ENCODE data around the gene SCGB2A2.

Gene SCGB2A2

DNA sequence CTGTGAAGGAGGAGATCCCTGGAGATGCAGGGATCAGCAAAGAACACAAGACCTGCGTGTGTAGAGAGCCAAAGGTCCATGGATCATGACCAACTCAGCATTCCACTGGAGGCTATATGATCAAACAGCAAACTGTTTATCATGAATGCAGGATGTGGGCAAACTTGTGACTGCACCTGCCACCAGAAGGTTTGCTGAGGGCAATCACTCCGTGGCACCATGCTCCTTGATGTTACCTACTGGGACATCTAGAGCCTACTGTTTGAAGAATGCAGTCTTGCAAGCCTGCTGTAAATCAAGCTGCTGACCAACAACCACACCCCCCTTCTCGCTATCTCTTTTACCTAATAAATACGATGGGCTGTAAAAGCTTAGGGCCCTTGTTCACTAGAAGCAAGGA, 18.3 kb upstream of the SCGB2A2 start:
- peaks cover 10 to 16% of the 10 kb centered on the region in 2 donors for H3K9me3 ChIP-seq (ENCODE audit: control insufficient read depth in 2 of 2, low read length in 2 of 2)
- H3K4me1 ChIP-seq (ENCODE audit: control insufficient read depth in 2 of 2, insufficient read depth in 2 of 2, low read length in 2 of 2), result no peaks in the 10 kb centered on the region
- H3K27me3 ChIP-seq (ENCODE audit: control insufficient read depth in 2 of 2, insufficient read depth in 2 of 2, low read length in 2 of 2), result peaks cover 0 to 3% of the 10 kb centered on the region in 2 donors
- H3K4me3 ChIP-seq (ENCODE audit: low read length in 2 of 2), result no peak overlapping the region
- H3K36me3 ChIP-seq (ENCODE audit: control insufficient read depth in 2 of 2, insufficient read depth in 2 of 2, low read length in 2 of 2), result no peaks in the 10 kb centered on the region
- no peak overlapping the region for H3K9ac ChIP-seq (ENCODE audit: low read depth in 1 of 2, low read length in 2 of 2)
- H3K27ac ChIP-seq (ENCODE audit: low read depth in 2 of 2, low read length in 2 of 2), result no peak overlapping the region

DNA sequence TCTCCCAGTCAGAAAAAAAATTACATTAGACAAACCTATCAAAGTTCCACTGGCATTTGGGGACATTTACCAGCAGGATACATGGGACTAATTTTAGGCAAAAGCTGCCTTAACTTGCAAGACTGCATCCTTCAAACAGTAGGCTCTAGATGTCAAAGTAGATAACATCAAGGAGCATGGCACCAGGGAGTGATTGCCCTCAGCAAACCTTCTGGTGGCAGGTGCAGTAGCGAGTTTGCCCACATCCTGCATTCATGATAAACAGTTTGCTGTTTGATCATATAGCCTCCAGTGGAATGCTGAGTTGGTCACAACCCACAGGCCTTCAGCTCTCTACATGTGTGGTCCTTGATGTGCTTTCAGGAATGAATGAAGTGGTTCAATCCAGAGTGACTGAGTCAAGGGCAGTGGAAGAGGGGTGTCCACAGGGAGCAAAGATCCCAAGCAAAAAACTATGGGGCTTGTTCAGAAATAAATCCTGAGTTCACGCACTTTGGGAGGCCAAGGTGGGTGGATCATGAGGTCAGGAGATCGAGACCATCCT, 15.9 kb upstream of the SCGB2A2 start:
- Histone ChIP-seq H3K4me3 (ENCODE audit: low read length in 2 of 2) (no peak overlapping the region), H3K4me1 (ENCODE audit: control insufficient read depth in 2 of 2, insufficient read depth in 2 of 2, low read length in 2 of 2) (no peaks in the 10 kb centered on the region)

GRCh38 chr11:62256281-62256680, 13.7 kb upstream of the SCGB2A2 start:
- Histone ChIP-seq H3K36me3 (ENCODE audit: control insufficient read depth in 2 of 2, insufficient read depth in 2 of 2, low read length in 2 of 2) (no peaks in the 10 kb centered on the region), H3K4me1 (ENCODE audit: control insufficient read depth in 2 of 2, insufficient read depth in 2 of 2, low read length in 2 of 2) (no peaks in the 10 kb centered on the region), H3K4me3 (ENCODE audit: low read length in 2 of 2) (no peak overlapping the region), H3K27ac (ENCODE audit: low read depth in 2 of 2, low read length in 2 of 2) (no peak overlapping the region), H3K9ac (ENCODE audit: low read depth in 1 of 2, low read length in 2 of 2) (no peak overlapping the region), H3K9me3 (ENCODE audit: control insufficient read depth in 2 of 2, low read length in 2 of 2) (peaks cover 8 to 10% of the 10 kb centered on the region in 2 donors), H3K27me3 (ENCODE audit: control insufficient read depth in 2 of 2, insufficient read depth in 2 of 2, low read length in 2 of 2) (peaks cover 0 to 1% of the 10 kb centered on the region in 2 donors)

More for the DNA sequence above, 15.9 kb upstream of the SCGB2A2 start:
- H3K9ac ChIP-seq (ENCODE audit: low read depth in 1 of 2, low read length in 2 of 2), result no peak overlapping the region
- H3K9me3 ChIP-seq (ENCODE audit: control insufficient read depth in 2 of 2, low read length in 2 of 2), result peaks cover 10 to 16% of the 10 kb centered on the region in 2 donors
- H3K27ac ChIP-seq (ENCODE audit: low read depth in 2 of 2, low read length in 2 of 2), result no peak overlapping the region
- H3K27me3 ChIP-seq (ENCODE audit: control insufficient read depth in 2 of 2, insufficient read depth in 2 of 2, low read length in 2 of 2), result no peaks in the 10 kb centered on the region
- H3K36me3 ChIP-seq (ENCODE audit: control insufficient read depth in 2 of 2, insufficient read depth in 2 of 2, low read length in 2 of 2), result no peaks in the 10 kb centered on the region

- no peak overlapping the region for H3K4me3 ChIP-seq (ENCODE audit: low read length in 2 of 2)
- H3K9ac ChIP-seq (ENCODE audit: low read depth in 1 of 2, low read length in 2 of 2), result no peak overlapping the region
- no peaks in the 10 kb centered on the region for H3K9me3 ChIP-seq (ENCODE audit: control insufficient read depth in 2 of 2, low read length in 2 of 2)
- no peak overlapping the region for H3K27ac ChIP-seq (ENCODE audit: low read depth in 2 of 2, low read length in 2 of 2)
- H3K27me3 ChIP-seq (ENCODE audit: control insufficient read depth in 2 of 2, insufficient read depth in 2 of 2, low read length in 2 of 2), result peaks cover 0 to 8% of the 10 kb centered on the region in 2 donors
- H3K36me3 ChIP-seq (ENCODE audit: control insufficient read depth in 2 of 2, insufficient read depth in 2 of 2, low read length in 2 of 2), result no peaks in the 10 kb centered on the region
- H3K4me1 ChIP-seq (ENCODE audit: control insufficient read depth in 2 of 2, insufficient read depth in 2 of 2, low read length in 2 of 2), result no peaks in the 10 kb centered on the region
Observed at GRCh38 chr11:62260261-62260953, 9.6 kb upstream of the SCGB2A2 start.

- no peaks in the 10 kb centered on the region for H3K36me3 ChIP-seq (ENCODE audit: control insufficient read depth in 2 of 2, insufficient read depth in 2 of 2, low read length in 2 of 2)
- no peak overlapping the region for H3K27ac ChIP-seq (ENCODE audit: low read depth in 2 of 2, low read length in 2 of 2)
- no peak overlapping the region for H3K9ac ChIP-seq (ENCODE audit: low read depth in 1 of 2, low read length in 2 of 2)
- H3K27me3 ChIP-seq (ENCODE audit: control insufficient read depth in 2 of 2, insufficient read depth in 2 of 2, low read length in 2 of 2), result peaks cover 5 to 10% of the 10 kb centered on the region in 2 donors
- H3K4me1 ChIP-seq (ENCODE audit: control insufficient read depth in 2 of 2, insufficient read depth in 2 of 2, low read length in 2 of 2), result no peaks in the 10 kb centered on the region
- H3K9me3 ChIP-seq (ENCODE audit: control insufficient read depth in 2 of 2, low read length in 2 of 2), result no peaks in the 10 kb centered on the region
- H3K4me3 ChIP-seq (ENCODE audit: low read length in 2 of 2), result no peak overlapping the region
Observed at GRCh38 chr11:62264004-62264403, 6.0 kb upstream of the SCGB2A2 start.

- H3K9ac ChIP-seq (ENCODE audit: low read depth in 1 of 2, low read length in 2 of 2), result no peak overlapping the region
- H3K27me3 ChIP-seq (ENCODE audit: control insufficient read depth in 2 of 2, insufficient read depth in 2 of 2, low read length in 2 of 2), result peaks cover 7 to 8% of the 10 kb centered on the region in 2 donors
- H3K36me3 ChIP-seq (ENCODE audit: control insufficient read depth in 2 of 2, insufficient read depth in 2 of 2, low read length in 2 of 2), result no peaks in the 10 kb centered on the region
- H3K4me3 ChIP-seq (ENCODE audit: low read length in 2 of 2), result no peak overlapping the region
- H3K9me3 ChIP-seq (ENCODE audit: control insufficient read depth in 2 of 2, low read length in 2 of 2), result no peaks in the 10 kb centered on the region
- H3K4me1 ChIP-seq (ENCODE audit: control insufficient read depth in 2 of 2, insufficient read depth in 2 of 2, low read length in 2 of 2), result no peaks in the 10 kb centered on the region
- no peak overlapping the region for H3K27ac ChIP-seq (ENCODE audit: low read depth in 2 of 2, low read length in 2 of 2)
Observed at GRCh38 chr11:62266558-62266957, 3.4 kb upstream of the SCGB2A2 start.

DNA sequence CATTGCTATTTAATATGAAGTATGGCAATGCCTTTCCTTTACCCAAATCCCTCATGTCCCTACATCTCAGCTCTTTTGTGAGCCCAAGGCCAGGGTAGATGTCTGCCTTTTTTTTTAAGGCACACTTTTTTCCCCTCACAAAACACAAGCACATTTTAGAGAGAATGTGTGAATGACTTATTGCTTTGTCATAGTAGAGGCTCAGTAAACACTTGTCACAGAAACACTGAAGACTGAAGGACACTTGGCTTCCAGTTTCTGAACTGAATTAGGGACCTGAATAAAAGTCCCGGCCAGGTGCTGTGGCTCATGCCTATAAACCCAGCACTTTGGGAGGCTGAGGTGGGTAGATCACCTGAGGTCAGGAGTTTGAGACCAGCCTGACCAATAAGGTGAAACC, 2.9 kb upstream of the SCGB2A2 start:
- no peak overlapping the region for H3K27ac ChIP-seq (ENCODE audit: low read depth in 2 of 2, low read length in 2 of 2)
- H3K9me3 ChIP-seq (ENCODE audit: control insufficient read depth in 2 of 2, low read length in 2 of 2), result no peaks in the 10 kb centered on the region
- peaks cover 6 to 8% of the 10 kb centered on the region in 2 donors for H3K27me3 ChIP-seq (ENCODE audit: control insufficient read depth in 2 of 2, insufficient read depth in 2 of 2, low read length in 2 of 2)
- no peaks in the 10 kb centered on the region for H3K4me1 ChIP-seq (ENCODE audit: control insufficient read depth in 2 of 2, insufficient read depth in 2 of 2, low read length in 2 of 2)
- no peak overlapping the region for H3K4me3 ChIP-seq (ENCODE audit: low read length in 2 of 2)
- H3K9ac ChIP-seq (ENCODE audit: low read depth in 1 of 2, low read length in 2 of 2), result no peak overlapping the region
- no peaks in the 10 kb centered on the region for H3K36me3 ChIP-seq (ENCODE audit: control insufficient read depth in 2 of 2, insufficient read depth in 2 of 2, low read length in 2 of 2)

- H3K9me3 ChIP-seq (ENCODE audit: control insufficient read depth in 2 of 2, low read length in 2 of 2), result no peaks in the 10 kb centered on the region
- no peaks in the 10 kb centered on the region for H3K4me1 ChIP-seq (ENCODE audit: control insufficient read depth in 2 of 2, insufficient read depth in 2 of 2, low read length in 2 of 2)
- H3K9ac ChIP-seq (ENCODE audit: low read depth in 1 of 2, low read length in 2 of 2), result no peak overlapping the region
- peaks cover 6 to 8% of the 10 kb centered on the region in 2 donors for H3K27me3 ChIP-seq (ENCODE audit: control insufficient read depth in 2 of 2, insufficient read depth in 2 of 2, low read length in 2 of 2)
- H3K4me3 ChIP-seq (ENCODE audit: low read length in 2 of 2), result no peak overlapping the region
- H3K36me3 ChIP-seq (ENCODE audit: control insufficient read depth in 2 of 2, insufficient read depth in 2 of 2, low read length in 2 of 2), result no peaks in the 10 kb centered on the region
- H3K27ac ChIP-seq (ENCODE audit: low read depth in 2 of 2, low read length in 2 of 2), result no peak overlapping the region
Observed at GRCh38 chr11:62267576-62267975, 2.4 kb upstream of the SCGB2A2 start.

DNA sequence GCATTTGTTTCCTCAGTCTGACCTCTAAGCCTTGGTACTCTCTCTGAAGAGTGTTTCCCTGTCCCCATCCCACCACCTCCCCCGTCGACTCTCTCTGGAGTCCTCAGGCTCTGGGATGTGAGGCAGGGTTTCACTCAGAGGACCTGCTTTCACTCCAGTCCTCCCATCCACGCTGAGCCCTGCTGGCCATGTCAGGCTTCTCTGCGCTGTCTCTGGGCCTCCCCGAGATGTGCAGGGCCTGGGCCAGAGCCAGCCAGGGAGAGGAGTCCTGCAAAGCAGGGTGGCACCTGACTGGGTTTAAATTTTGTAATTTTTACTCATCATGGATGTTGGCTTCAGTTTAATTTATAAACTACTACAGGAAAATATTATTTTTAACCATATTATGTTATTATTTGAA, 3.3 kb downstream of the SCGB2A2 start:
- Histone ChIP-seq H3K36me3 (ENCODE audit: control insufficient read depth in 2 of 2, insufficient read depth in 2 of 2, low read length in 2 of 2) (no peaks in the 10 kb centered on the region), H3K4me1 (ENCODE audit: control insufficient read depth in 2 of 2, insufficient read depth in 2 of 2, low read length in 2 of 2) (no peaks in the 10 kb centered on the region), H3K9ac (ENCODE audit: low read depth in 1 of 2, low read length in 2 of 2) (no peak overlapping the region), H3K9me3 (ENCODE audit: control insufficient read depth in 2 of 2, low read length in 2 of 2) (no peaks in the 10 kb centered on the region), H3K4me3 (ENCODE audit: low read length in 2 of 2) (no peak overlapping the region), H3K27me3 (ENCODE audit: control insufficient read depth in 2 of 2, insufficient read depth in 2 of 2, low read length in 2 of 2) (peaks cover 2 to 3% of the 10 kb centered on the region in 2 donors), H3K27ac (ENCODE audit: low read depth in 2 of 2, low read length in 2 of 2) (no peak overlapping the region)

GRCh38 chr11:62273789-62274275, 3.9 kb downstream of the SCGB2A2 start:
- peaks cover 0 to 3% of the 10 kb centered on the region in 2 donors for H3K27me3 ChIP-seq (ENCODE audit: control insufficient read depth in 2 of 2, insufficient read depth in 2 of 2, low read length in 2 of 2)
- no peak overlapping the region for H3K27ac ChIP-seq (ENCODE audit: low read depth in 2 of 2, low read length in 2 of 2)

More at GRCh38 chr11:62273789-62274275, 3.9 kb downstream of the SCGB2A2 start:
- no peak overlapping the region for H3K9ac ChIP-seq (ENCODE audit: low read depth in 1 of 2, low read length in 2 of 2)
- no peaks in the 10 kb centered on the region for H3K9me3 ChIP-seq (ENCODE audit: control insufficient read depth in 2 of 2, low read length in 2 of 2)
- H3K36me3 ChIP-seq (ENCODE audit: control insufficient read depth in 2 of 2, insufficient read depth in 2 of 2, low read length in 2 of 2), result no peaks in the 10 kb centered on the region
- H3K4me1 ChIP-seq (ENCODE audit: control insufficient read depth in 2 of 2, insufficient read depth in 2 of 2, low read length in 2 of 2), result no peaks in the 10 kb centered on the region
- no peak overlapping the region for H3K4me3 ChIP-seq (ENCODE audit: low read length in 2 of 2)

Data from mucosa of rectum (tissue), 2 donors.